Thoracic aorta (tissue), 2 donors: Measurements from ENCODE around the gene NUP133. TPM values are rescaled to one million over a fixed set of nuclear protein-coding genes. Genes with fewer than 3 reads are reported as not detected.
"Not testable (repeated sequence)": the region's sequence is repeated elsewhere in the genome, so short reads cannot be mapped to it uniquely, and the experiment has no call there.

ENCODE experiments used
- ATAC-seq: fragments of 150-250 bp; one replicate; pipeline ENCODE4 v1.8.0; 2017; ENCODE audit warnings: low read depth; ENCODE audit not compliant: insufficient number of reproducible peaks, low FRiP score
- DNase-seq: peaks from one replicate; pipeline ENCODE4 v3.0.0-alpha.2; 2020; ENCODE audit warnings: low spot score
- H3K27ac ChIP-seq, 2 donors: fragments of 200-600 bp; sonication (generic); 1 replicate in 1 of 2; 2 replicates in 1 of 2; pipeline ENCODE4 v1.5.1; 2016; ENCODE audit warnings: mild to moderate bottlenecking in 2 of 2, moderate library complexity in 2 of 2
- H3K27me3 ChIP-seq: fragments of 200-600 bp; sonication (generic); replicated peaks from 2 replicates; pipeline ENCODE4 v1.6.0; 2016; ENCODE audit warnings: mild to moderate bottlenecking; ENCODE audit not compliant: insufficient read depth
- H3K36me3 ChIP-seq: fragments of 200-600 bp; sonication (generic); one replicate; pipeline ENCODE4 v1.5.1; 2016
- H3K4me1 ChIP-seq, 2 donors: fragments of 200-600 bp; sonication (generic); 1 replicate in 1 of 2; 2 replicates in 1 of 2; pipeline versions ENCODE4 v1.5.1 to v1.6.0; 2016; ENCODE audit warnings: low read depth in 2 of 2, mild to moderate bottlenecking in 1 of 2; ENCODE audit not compliant: control insufficient read depth in 1 of 2
- H3K4me3 ChIP-seq: fragments of 200-600 bp; sonication (generic); 2 replicates; pipeline ENCODE4 v1.5.1; 2016; ENCODE audit warnings: mild to moderate bottlenecking
- H3K9me3 ChIP-seq: fragments of 200-600 bp; sonication (generic); 2 replicates; pipeline ENCODE4 v1.5.1; 2016
- total RNA-seq, 2 donors: library from RNA; depleted of rRNA; stranded (reverse); fragments of >200 nt; gene quantifications; one replicate each; pipeline versions ENCODE4 v1.1.0 to v1.2.3, GENCODE V29; 2016
- TF ChIP-seq, protein P1 (sequence below): fragments of 200-600 bp; sonication (generic); IDR thresholded peaks from one replicate; pipeline ENCODE4 v1.5.1; 2019; ENCODE audit warnings: antibody characterized with exemption

The NUP133 gene
- total RNA-seq, 2 donors from 2014 or later = 25.0 to 45.6 TPM

DNA sequence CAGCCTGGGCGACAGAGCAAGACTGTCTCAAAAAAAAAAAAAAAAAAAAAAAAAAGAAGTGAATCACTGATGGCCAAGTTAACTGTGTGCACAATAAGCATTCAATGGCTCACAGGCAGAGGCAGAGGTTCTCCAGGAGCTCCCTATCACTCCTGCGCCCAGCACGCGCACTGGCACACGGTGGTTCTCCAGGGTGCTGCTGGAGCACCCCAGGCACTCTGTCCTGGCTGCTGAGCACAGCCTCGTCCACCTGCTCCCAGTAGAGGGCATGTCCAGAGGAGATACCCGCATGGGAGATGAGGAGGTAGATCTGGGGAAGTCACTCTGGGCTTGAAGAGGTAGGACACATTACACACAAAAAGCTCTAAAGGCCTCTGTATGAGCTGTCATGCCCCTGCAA, 21.5 kb upstream of the NUP133 start:
- ATAC-seq (no peak), DNase-seq (no peak)
- TF ChIP-seq, protein P1, sequence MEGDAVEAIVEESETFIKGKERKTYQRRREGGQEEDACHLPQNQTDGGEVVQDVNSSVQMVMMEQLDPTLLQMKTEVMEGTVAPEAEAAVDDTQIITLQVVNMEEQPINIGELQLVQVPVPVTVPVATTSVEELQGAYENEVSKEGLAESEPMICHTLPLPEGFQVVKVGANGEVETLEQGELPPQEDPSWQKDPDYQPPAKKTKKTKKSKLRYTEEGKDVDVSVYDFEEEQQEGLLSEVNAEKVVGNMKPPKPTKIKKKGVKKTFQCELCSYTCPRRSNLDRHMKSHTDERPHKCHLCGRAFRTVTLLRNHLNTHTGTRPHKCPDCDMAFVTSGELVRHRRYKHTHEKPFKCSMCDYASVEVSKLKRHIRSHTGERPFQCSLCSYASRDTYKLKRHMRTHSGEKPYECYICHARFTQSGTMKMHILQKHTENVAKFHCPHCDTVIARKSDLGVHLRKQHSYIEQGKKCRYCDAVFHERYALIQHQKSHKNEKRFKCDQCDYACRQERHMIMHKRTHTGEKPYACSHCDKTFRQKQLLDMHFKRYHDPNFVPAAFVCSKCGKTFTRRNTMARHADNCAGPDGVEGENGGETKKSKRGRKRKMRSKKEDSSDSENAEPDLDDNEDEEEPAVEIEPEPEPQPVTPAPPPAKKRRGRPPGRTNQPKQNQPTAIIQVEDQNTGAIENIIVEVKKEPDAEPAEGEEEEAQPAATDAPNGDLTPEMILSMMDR = no peak
- H3K27me3 ChIP-seq = no peaks in the 10 kb centered on the region
- no peak overlapping the region for H3K4me3 ChIP-seq
- peaks cover 49% of the 10 kb centered on the region for H3K36me3 ChIP-seq
- no peak overlapping the region for H3K27ac ChIP-seq
- H3K4me1 ChIP-seq = no peaks in the 10 kb centered on the region
- H3K9me3 ChIP-seq = no peaks in the 10 kb centered on the region

DNA sequence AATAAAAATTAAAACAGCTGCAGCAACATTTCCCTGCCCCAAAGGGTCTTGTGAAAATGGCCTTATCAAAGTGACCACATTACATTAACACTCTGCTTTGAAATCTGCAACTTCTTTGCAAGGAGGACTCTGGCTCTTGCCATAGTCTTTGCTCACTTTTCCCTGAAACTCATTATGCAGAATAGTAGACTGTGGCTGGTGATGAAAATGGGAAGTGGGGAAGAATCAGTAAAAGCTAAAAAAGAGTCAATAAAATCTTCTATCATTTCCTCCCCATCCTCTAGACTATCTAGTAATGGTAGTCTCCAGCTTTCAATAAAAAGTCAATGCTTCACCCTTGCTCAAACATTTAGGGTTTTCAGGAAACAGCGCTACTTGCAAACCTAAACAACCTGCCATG, 18.6 kb upstream of the NUP133 start:
- TF ChIP-seq, protein P1 = no peak
- ATAC-seq (no peak), DNase-seq (no peak)
- Histone ChIP-seq H3K9me3 (no peaks in the 10 kb centered on the region), H3K27ac (no peak overlapping the region), H3K4me3 (no peak overlapping the region), H3K27me3 (no peaks in the 10 kb centered on the region), H3K4me1 (peaks cover 0 to 15% of the 10 kb centered on the region in 2 donors), H3K36me3 (peaks cover 39% of the 10 kb centered on the region)

DNA sequence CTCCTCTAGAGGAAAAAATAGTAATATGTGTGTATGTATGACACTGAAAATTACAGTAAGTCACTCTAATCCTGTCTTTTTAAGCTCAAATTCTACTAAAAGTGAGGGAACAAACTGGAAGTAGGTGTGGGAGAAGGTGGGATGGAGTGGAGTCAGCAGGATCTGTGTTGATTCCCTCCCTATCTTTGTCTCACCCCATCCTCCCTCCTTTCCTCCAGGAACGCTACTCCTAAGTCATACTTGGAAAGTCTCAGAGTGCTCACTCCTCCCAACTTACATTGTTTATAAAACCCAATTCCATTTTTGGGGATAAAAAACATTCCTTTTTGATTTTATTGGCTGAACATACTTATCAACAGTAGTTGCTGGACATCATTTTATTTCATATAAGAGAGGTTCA, 14.9 kb upstream of the NUP133 start:
- Histone ChIP-seq H3K9me3 (no peaks in the 10 kb centered on the region), H3K4me3 (no peak overlapping the region), H3K4me1 (peaks cover 0 to 15% of the 10 kb centered on the region in 2 donors), H3K27me3 (no peaks in the 10 kb centered on the region), H3K36me3 (peaks cover 21% of the 10 kb centered on the region), H3K27ac (peak overlapping the region; percentile 21 to 38)
- DNase-seq = no peak
- no peak for ATAC-seq
- TF ChIP-seq, protein P1 = no peak

DNA sequence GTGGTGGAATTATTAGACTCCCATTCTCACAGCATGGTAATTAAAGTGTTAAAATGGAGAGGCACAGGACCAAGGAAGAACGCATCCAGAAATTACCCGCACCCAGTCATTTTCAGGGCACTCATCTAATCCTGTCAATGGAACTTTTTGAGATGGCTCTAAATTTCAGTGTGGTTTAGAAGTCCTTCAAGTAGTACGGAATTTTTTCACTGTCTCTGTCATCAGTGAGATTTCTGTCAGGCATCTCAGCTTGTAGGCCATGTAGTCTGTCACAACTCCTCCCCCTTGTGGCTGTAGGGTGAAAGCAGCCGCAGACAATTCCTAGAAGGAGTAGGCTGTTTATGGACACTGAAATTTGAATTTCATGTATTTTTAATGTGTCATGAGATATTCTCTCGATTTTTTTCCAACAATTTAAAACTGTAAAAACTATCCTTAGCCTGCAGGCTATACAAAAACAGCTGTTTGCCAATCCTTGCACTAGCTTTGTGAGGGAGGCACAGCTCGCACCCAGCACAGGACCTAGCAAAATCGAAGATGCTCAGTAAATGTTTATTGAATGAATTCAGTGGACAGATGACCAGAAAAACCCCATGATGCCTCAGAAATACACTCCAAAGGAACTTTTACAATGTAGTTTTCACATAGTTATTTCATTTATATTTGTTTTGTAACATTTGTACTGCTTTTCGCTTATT, 6.6 kb upstream of the NUP133 start:
- no peaks in the 10 kb centered on the region for H3K27me3 ChIP-seq
- DNase-seq = no peak
- no peaks in the 10 kb centered on the region for H3K9me3 ChIP-seq
- no peaks in the 10 kb centered on the region for H3K4me1 ChIP-seq
- TF ChIP-seq, protein P1 = peak; percentile 71
- H3K36me3 ChIP-seq = peaks cover 7% of the 10 kb centered on the region
- ATAC-seq = peak; percentile 82
- no peak overlapping the region for H3K4me3 ChIP-seq
- no peak overlapping the region for H3K27ac ChIP-seq

DNA sequence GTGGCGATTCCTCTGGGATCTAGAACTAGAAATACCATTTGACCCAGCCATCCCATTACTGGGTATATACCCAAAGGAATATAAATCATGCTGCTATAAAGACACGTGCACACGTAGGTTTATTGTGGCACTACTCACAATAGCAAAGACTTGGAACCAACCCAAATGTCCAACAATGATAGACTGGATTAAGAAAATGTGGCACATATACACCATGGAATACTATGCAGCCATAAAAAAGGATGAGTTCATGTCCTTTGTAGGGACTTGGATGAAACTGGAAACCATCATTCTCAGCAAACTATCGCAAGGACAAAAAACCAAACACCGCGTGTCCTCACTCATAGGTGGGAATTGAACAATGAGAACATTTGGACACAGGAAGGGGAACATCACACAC, 3.5 kb upstream of the NUP133 start:
- not testable (repeated sequence) for H3K27ac ChIP-seq, H3K36me3 ChIP-seq, ATAC-seq, H3K4me3 ChIP-seq, H3K27me3 ChIP-seq, DNase-seq, H3K9me3 ChIP-seq
- peaks cover 9 to 18% of the 10 kb centered on the region in 2 donors for H3K4me1 ChIP-seq

DNA sequence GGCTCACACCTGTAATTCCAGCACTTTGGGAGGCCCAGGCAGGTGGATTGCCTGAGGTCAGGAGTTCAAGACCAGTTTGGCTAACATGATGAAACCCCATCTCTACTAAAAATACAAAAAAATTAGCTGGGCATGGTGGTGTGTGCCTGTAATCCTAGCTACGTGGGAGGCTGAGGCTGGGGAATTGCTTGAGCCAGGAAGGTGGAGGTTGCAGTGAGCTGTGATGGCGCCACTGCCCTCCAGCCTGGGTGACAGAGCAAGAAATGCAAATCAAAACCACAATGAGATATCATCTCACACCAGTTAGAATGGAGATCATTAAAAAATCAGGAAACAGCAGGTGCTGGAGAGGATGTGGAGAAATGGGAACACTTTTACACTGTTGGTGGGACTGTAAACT, 3.1 kb upstream of the NUP133 start:
- peaks cover 10 to 22% of the 10 kb centered on the region in 2 donors for H3K4me1 ChIP-seq
- not testable (repeated sequence) for H3K4me3 ChIP-seq, H3K9me3 ChIP-seq, H3K27ac ChIP-seq, H3K36me3 ChIP-seq, H3K27me3 ChIP-seq, ATAC-seq, DNase-seq
